ENCODE measurements around the gene MRPS34.
"Not testable (repeated sequence)": the region's sequence is repeated elsewhere in the genome, so short reads cannot be mapped to it uniquely, and the experiment has no call there.

MRPS34 gene

DNA sequence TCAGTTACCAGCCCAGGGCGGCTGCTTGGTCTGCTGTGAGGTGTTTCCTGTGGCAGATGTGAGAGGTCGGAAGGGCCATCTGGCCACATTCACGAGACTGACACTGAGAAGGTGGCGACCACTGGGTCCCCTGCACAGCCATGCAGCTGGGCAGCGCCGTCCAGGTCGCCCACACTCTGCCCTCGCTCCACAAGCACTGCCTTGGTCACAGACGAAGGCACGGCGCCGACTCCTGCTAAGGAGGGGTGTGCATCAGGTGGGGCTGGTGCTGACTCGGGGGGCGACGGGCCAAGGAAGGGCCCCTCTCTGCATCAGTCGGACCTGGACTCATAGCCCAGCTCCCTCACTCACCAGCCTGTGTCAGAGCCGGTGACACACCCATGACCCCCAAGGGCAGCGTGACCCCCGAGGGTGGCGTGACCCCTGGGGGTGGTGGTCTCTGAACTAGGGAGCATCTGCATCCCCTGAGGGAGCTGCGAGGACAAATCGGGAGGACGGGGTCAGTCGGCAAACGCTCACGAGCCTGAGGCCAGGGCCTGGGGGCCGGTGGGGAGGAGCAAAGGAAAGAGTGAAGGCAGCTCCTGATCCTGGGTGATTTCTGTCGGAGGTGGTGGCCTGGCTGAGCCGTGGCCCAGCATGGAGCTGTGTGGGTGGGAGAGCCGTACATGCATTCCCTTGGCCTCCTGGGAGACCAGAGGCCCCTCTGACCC, 32.0 kb downstream of the MRPS34 start:
- Histone ChIP-seq H3K36me3 (ENCODE audit: control insufficient read depth in 4 of 4, insufficient read depth in 4 of 4, low read length in 3 of 4) (peaks cover 0 to 52% (median 23%) of the 10 kb centered on the region in 4 experiments), H3K9me3 (ENCODE audit: control extremely low read depth in 1 of 5, control insufficient read depth in 4 of 5, insufficient read depth in 2 of 5, low read depth in 1 of 5, low read length in 4 of 5) (peaks cover 0 to 10% (median 0%) of the 10 kb centered on the region in 5 experiments), H3K27me3 (replicated peaks in 2 of 5; ENCODE audit: control insufficient read depth in 4 of 5, insufficient read depth in 5 of 5, low read length in 4 of 5) (no peaks in the 10 kb centered on the region), H3K4me1 (ENCODE audit: control extremely low read depth in 1 of 4, control insufficient read depth in 4 of 4, insufficient read depth in 4 of 4, low read length in 3 of 4) (no peaks in the 10 kb centered on the region), H3K27ac (ENCODE audit: insufficient read depth in 1 of 2, low read depth in 1 of 2, low read length in 2 of 2, poor library complexity in 1 of 2, severe bottlenecking in 2 of 2) (no peak overlapping the region), H3K4me3 (ENCODE audit: control insufficient read depth in 1 of 7, extremely low read depth in 1 of 7, insufficient read depth in 4 of 7, low read depth in 2 of 7, low read length in 6 of 7) (no peak overlapping the region)
- 97% methylated on average over 26 of the region's 30 CpGs for WGBS (ENCODE audit: insufficient coverage)
- no peak for DNase-seq
- CTCF ChIA-PET = no interaction called here
- POLR2A ChIA-PET = no interaction called here

DNA sequence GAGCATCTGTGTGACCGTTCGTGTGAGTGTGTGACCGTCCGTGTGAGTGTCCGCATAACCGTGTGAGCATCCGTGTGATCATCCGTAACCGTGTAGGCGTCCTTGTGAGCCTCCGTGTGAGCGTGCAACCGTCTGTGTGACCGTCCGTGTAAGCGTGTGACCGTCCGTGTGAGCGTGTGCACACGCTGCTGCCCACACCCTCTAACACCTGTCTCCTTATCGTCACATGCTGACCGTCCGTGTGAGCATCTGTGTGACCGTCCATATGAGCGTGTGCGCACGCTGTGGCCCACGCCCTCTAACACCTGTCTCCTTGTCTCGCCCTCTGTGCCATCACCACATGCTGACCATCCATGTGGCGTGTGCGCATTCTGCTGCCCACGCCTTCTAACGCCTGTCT, 32.7 kb downstream of the MRPS34 start:
- CTCF ChIA-PET = no interaction called here
- 97% methylated on average over 33 of the region's 33 CpGs for WGBS (ENCODE audit: insufficient coverage)
- POLR2A ChIA-PET = no interaction called here

DNA sequence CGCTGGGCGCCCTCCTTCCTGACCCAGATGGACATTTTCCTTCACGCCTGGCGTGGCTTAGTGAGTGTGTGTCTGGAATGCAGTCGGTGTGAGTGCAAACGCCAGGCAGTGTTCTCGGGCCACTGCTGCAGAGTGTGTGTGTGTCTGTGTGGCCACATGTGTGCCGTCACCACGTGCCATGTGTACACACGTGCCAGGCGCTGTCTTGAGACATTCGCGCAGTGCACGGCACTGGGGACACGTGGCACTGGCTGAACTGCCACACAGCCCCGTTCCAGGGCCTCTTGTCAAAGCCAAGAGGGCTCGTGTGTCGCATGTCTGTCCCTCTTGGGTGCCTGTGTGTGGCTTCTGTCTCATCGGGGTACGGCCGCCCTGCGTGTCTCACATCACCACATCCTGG, 38.1 kb downstream of the MRPS34 start:
- Histone ChIP-seq H3K4me1 (ENCODE audit: control extremely low read depth in 1 of 4, control insufficient read depth in 4 of 4, insufficient read depth in 4 of 4, low read length in 3 of 4) (no peaks in the 10 kb centered on the region), H3K9me3 (ENCODE audit: control extremely low read depth in 1 of 5, control insufficient read depth in 4 of 5, insufficient read depth in 2 of 5, low read depth in 1 of 5, low read length in 4 of 5) (peaks cover 0 to 28% (median 0%) of the 10 kb centered on the region in 5 experiments), H3K27ac (ENCODE audit: insufficient read depth in 1 of 2, low read depth in 1 of 2, low read length in 2 of 2, poor library complexity in 1 of 2, severe bottlenecking in 2 of 2) (no peak overlapping the region), H3K4me3 (ENCODE audit: control insufficient read depth in 1 of 7, extremely low read depth in 1 of 7, insufficient read depth in 4 of 7, low read depth in 2 of 7, low read length in 6 of 7) (no peak overlapping the region), H3K27me3 (replicated peaks in 2 of 5; ENCODE audit: control insufficient read depth in 4 of 5, insufficient read depth in 5 of 5, low read length in 4 of 5) (no peaks in the 10 kb centered on the region), H3K36me3 (ENCODE audit: control insufficient read depth in 4 of 4, insufficient read depth in 4 of 4, low read length in 3 of 4) (peaks cover 0 to 51% (median 35%) of the 10 kb centered on the region in 4 experiments)
- no peak for DNase-seq
- 98% methylated on average over 20 of the region's 22 CpGs for WGBS (ENCODE audit: insufficient coverage)
- ChIA-PET POLR2A (no interaction called here), CTCF (no interaction called here)

More for the DNA sequence above, 32.7 kb downstream of the MRPS34 start:
- Histone ChIP-seq H3K4me3 (ENCODE audit: control insufficient read depth in 1 of 7, extremely low read depth in 1 of 7, insufficient read depth in 4 of 7, low read depth in 2 of 7, low read length in 6 of 7) (no peak overlapping the region), H3K4me1 (ENCODE audit: control extremely low read depth in 1 of 4, control insufficient read depth in 4 of 4, insufficient read depth in 4 of 4, low read length in 3 of 4) (no peaks in the 10 kb centered on the region), H3K27ac (ENCODE audit: insufficient read depth in 1 of 2, low read depth in 1 of 2, low read length in 2 of 2, poor library complexity in 1 of 2, severe bottlenecking in 2 of 2) (no peak overlapping the region), H3K9me3 (ENCODE audit: control extremely low read depth in 1 of 5, control insufficient read depth in 4 of 5, insufficient read depth in 2 of 5, low read depth in 1 of 5, low read length in 4 of 5) (peaks cover 0 to 17% (median 0%) of the 10 kb centered on the region in 5 experiments), H3K27me3 (replicated peaks in 2 of 5; ENCODE audit: control insufficient read depth in 4 of 5, insufficient read depth in 5 of 5, low read length in 4 of 5) (no peaks in the 10 kb centered on the region), H3K36me3 (ENCODE audit: control insufficient read depth in 4 of 4, insufficient read depth in 4 of 4, low read length in 3 of 4) (peaks cover 0 to 50% (median 20%) of the 10 kb centered on the region in 4 experiments)
- DNase-seq = no peak

DNA sequence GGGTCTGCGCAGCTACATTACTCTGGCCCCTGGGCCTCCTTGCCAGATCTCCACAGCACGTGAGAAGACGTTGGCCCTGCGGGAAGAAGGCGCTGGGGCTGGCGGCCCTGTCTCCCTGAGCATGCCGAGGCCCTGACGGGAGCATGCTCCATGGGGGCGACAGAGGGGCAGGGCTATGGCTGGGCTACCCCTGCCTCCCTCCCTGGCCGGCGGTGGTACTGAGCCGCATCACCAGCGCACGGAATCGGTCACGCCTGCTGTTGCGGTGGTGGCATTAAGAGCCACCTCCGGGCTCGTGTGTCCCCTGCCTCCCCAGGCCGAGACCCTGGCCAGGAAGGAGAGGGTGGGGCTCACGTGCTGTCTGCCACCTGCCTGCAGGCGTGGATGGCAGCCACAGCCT, 38.8 kb downstream of the MRPS34 start:
- CTCF ChIA-PET = no interaction called here
- 97% methylated on average over 21 of the region's 22 CpGs for WGBS (ENCODE audit: insufficient coverage)

DNA sequence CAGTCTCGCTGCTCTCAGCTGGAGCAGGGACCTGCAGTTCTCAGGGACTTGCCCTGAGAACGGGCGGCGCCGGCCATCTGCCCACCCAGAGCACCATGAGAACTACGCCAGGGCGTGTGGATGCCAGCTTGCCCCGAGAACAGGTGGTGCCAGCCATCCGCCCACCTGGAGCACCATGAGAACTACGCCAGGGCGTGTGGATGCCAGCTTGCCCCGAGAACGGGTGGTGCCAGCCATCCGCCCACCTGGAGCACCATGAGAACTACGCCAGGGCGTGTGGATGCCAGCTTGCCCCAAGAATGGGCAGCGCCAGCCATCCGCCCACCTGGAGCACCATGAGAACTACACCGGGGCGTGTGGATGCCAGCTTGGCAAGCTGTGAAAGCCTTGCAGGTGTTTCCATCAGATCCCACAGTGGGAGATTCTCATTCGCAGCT, 40.4 kb downstream of the MRPS34 start:
- DNase-seq, POLR2A ChIA-PET: not testable (repeated sequence)

More for the DNA sequence above, 38.8 kb downstream of the MRPS34 start:
- Histone ChIP-seq H3K9me3 (ENCODE audit: control extremely low read depth in 1 of 5, control insufficient read depth in 4 of 5, insufficient read depth in 2 of 5, low read depth in 1 of 5, low read length in 4 of 5) (peaks cover 0 to 23% (median 0%) of the 10 kb centered on the region in 5 experiments), H3K4me1 (ENCODE audit: control extremely low read depth in 1 of 4, control insufficient read depth in 4 of 4, insufficient read depth in 4 of 4, low read length in 3 of 4) (no peaks in the 10 kb centered on the region), H3K27ac (ENCODE audit: insufficient read depth in 1 of 2, low read depth in 1 of 2, low read length in 2 of 2, poor library complexity in 1 of 2, severe bottlenecking in 2 of 2) (no peak overlapping the region), H3K27me3 (replicated peaks in 2 of 5; ENCODE audit: control insufficient read depth in 4 of 5, insufficient read depth in 5 of 5, low read length in 4 of 5) (no peaks in the 10 kb centered on the region), H3K4me3 (ENCODE audit: control insufficient read depth in 1 of 7, extremely low read depth in 1 of 7, insufficient read depth in 4 of 7, low read depth in 2 of 7, low read length in 6 of 7) (no peak overlapping the region), H3K36me3 (ENCODE audit: control insufficient read depth in 4 of 4, insufficient read depth in 4 of 4, low read length in 3 of 4) (peaks cover 0 to 58% (median 41%) of the 10 kb centered on the region in 4 experiments)
- no peak for DNase-seq
- POLR2A ChIA-PET = no interaction called here

DNA sequence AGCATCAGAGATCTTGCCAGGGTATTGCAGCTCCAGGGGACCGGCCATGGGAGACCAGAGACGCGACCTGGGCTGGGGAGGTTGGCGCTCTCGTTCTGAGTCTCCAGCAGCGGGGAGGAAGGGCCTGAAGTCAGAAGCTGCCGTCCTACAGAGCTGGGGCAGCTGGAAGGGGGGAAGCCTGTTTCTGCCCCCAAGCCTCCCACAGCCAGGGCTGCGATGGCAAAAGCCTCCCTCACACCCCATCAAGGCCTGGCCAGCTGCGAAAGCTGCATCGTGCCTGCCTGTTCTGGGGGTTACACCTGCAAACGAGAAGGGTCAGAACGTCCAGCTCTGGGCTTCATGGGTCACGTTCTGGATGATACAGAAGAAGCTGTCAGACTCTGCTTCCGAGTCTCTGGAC, 40.9 kb downstream of the MRPS34 start:
- ChIA-PET POLR2A (no interaction called here), CTCF (interaction anchor here (0.6 to 1.6 kb wide), 2 partner anchors 8 to 479 kb away, joined by 3 to 7 read pairs; no protein-coding TSS in a partner anchor)
- Histone ChIP-seq H3K36me3 (ENCODE audit: control insufficient read depth in 4 of 4, insufficient read depth in 4 of 4, low read length in 3 of 4) (peaks cover 3 to 78% (median 55%) of the 10 kb centered on the region in 4 experiments), H3K4me1 (ENCODE audit: control extremely low read depth in 1 of 4, control insufficient read depth in 4 of 4, insufficient read depth in 4 of 4, low read length in 3 of 4) (no peaks in the 10 kb centered on the region), H3K27me3 (replicated peaks in 2 of 5; ENCODE audit: control insufficient read depth in 4 of 5, insufficient read depth in 5 of 5, low read length in 4 of 5) (no peaks in the 10 kb centered on the region), H3K27ac (ENCODE audit: insufficient read depth in 1 of 2, low read depth in 1 of 2, low read length in 2 of 2, poor library complexity in 1 of 2, severe bottlenecking in 2 of 2) (no peak overlapping the region), H3K4me3 (ENCODE audit: control insufficient read depth in 1 of 7, extremely low read depth in 1 of 7, insufficient read depth in 4 of 7, low read depth in 2 of 7, low read length in 6 of 7) (no peak overlapping the region), H3K9me3 (ENCODE audit: control extremely low read depth in 1 of 5, control insufficient read depth in 4 of 5, insufficient read depth in 2 of 5, low read depth in 1 of 5, low read length in 4 of 5) (peaks cover 0 to 22% (median 0%) of the 10 kb centered on the region in 5 experiments)
- DNase-seq = no peak
- 95% methylated on average over 8 of the region's 14 CpGs for WGBS (ENCODE audit: insufficient coverage)

More for the DNA sequence above, 40.4 kb downstream of the MRPS34 start:
- not testable (repeated sequence) for H3K4me3 ChIP-seq (ENCODE audit: control insufficient read depth in 1 of 7, extremely low read depth in 1 of 7, insufficient read depth in 4 of 7, low read depth in 2 of 7, low read length in 6 of 7); H3K4me1 ChIP-seq (ENCODE audit: control extremely low read depth in 1 of 4, control insufficient read depth in 4 of 4, insufficient read depth in 4 of 4, low read length in 3 of 4); H3K27ac ChIP-seq (ENCODE audit: insufficient read depth in 1 of 2, low read depth in 1 of 2, low read length in 2 of 2, poor library complexity in 1 of 2, severe bottlenecking in 2 of 2); H3K27me3 ChIP-seq (replicated peaks in 2 of 5; ENCODE audit: control insufficient read depth in 4 of 5, insufficient read depth in 5 of 5, low read length in 4 of 5)
- peaks cover 3 to 73% (median 50%) of the 10 kb centered on the region in 4 experiments for H3K36me3 ChIP-seq (ENCODE audit: control insufficient read depth in 4 of 4, insufficient read depth in 4 of 4, low read length in 3 of 4)
- CTCF ChIA-PET = interaction anchor here (0.6 to 1.6 kb wide), 3 partner anchors 9 to 479 kb away, joined by 3 to 7 read pairs (median 3); no protein-coding TSS in a partner anchor
- H3K9me3 ChIP-seq (ENCODE audit: control extremely low read depth in 1 of 5, control insufficient read depth in 4 of 5, insufficient read depth in 2 of 5, low read depth in 1 of 5, low read length in 4 of 5) = peaks cover 0 to 22% (median 0%) of the 10 kb centered on the region in 5 experiments
- 96% methylated on average over 21 of the region's 21 CpGs for WGBS (ENCODE audit: insufficient coverage)

DNA sequence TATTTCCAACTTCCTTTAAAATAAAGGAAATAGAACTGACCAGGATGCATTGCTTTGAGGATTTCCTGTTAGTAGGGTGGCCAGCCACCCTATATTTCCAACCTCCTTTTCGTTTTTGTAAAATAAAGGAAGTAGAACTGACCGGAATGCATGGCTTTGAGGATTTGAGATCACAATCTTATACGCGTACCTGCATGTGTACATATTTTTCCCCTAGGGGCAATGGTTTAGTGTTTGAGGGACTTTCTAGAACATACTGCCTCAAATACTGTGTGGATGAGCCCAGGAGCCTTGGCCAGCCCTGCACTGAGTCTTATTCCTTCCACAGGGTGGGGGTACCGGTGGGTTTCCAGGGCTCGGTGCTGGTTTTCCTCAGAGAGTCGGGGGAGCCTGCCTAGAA, 41.3 kb downstream of the MRPS34 start:
- Histone ChIP-seq H3K27me3 (replicated peaks in 2 of 5; ENCODE audit: control insufficient read depth in 4 of 5, insufficient read depth in 5 of 5, low read length in 4 of 5) (no peaks in the 10 kb centered on the region), H3K4me1 (ENCODE audit: control extremely low read depth in 1 of 4, control insufficient read depth in 4 of 4, insufficient read depth in 4 of 4, low read length in 3 of 4) (no peaks in the 10 kb centered on the region), H3K4me3 (ENCODE audit: control insufficient read depth in 1 of 7, extremely low read depth in 1 of 7, insufficient read depth in 4 of 7, low read depth in 2 of 7, low read length in 6 of 7) (no peak overlapping the region), H3K36me3 (ENCODE audit: control insufficient read depth in 4 of 4, insufficient read depth in 4 of 4, low read length in 3 of 4) (peaks cover 5 to 83% (median 59%) of the 10 kb centered on the region in 4 experiments), H3K27ac (ENCODE audit: insufficient read depth in 1 of 2, low read depth in 1 of 2, low read length in 2 of 2, poor library complexity in 1 of 2, severe bottlenecking in 2 of 2) (no peak overlapping the region), H3K9me3 (ENCODE audit: control extremely low read depth in 1 of 5, control insufficient read depth in 4 of 5, insufficient read depth in 2 of 5, low read depth in 1 of 5, low read length in 4 of 5) (peaks cover 0 to 18% (median 0%) of the 10 kb centered on the region in 5 experiments)
- whole genome bisulfite sequencing (ENCODE audit: insufficient coverage) = 86% methylated on average over 6 of the region's 7 CpGs
- CTCF ChIA-PET = interaction anchor here (1.6 kb wide), 1 partner anchor 8 kb away, joined by 7 read pairs; no protein-coding TSS in a partner anchor
- POLR2A ChIA-PET = no interaction called here
- no peak for DNase-seq
